ENCODE results near the gene ACOX1.

ACOX1 gene

DNA sequence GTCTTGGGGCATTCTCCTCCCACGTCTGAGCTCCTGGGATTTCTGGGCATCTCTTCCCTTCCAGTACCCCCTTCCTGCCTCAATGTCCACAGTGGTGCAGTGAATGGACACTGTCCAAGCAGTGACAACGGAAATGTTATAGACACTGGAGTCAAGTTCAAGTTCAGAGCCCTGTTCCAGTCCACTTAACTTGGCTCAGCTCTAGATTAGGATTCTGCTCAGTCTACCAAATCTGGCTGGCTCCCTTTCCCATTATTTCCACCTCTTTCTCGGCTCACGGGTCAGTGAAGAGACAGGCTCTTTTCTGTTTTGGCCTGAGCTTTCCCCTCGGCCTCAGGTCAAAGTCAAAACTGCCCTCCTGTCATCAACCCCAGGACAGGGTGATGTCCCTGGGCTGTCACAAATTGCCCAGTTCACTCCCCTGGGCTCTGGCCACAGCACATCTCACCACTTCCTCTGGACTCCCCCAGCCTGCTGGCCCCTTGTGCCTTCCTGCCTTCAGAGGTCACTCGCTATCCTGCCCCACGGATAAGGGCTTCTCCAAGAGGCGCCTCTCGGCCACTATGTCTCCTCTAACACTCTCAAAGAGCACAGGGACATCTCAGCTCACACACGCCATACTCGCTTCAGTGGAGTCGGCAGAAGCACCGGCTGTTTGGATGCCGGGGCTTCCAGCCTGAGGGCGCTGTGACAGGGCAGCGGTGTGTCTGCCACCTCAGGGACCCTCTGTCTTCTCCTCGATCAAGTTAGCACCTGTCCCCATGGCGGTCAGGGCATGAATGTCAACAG, 56.6 kb downstream of the ACOX1 start:
- Mint-ChIP-seq H3K27ac (no peak overlapping the region), H3K36me3 (ENCODE audit: low read depth) (no peaks in the 10 kb centered on the region), H3K9me3 (no peaks in the 10 kb centered on the region), H3K4me3 (no peak overlapping the region), H3K27me3 (no peaks in the 10 kb centered on the region), H3K4me1 (ENCODE audit: low read depth) (peaks cover 8% of the 10 kb centered on the region)
- intact Hi-C loops (cut with micrococcal nuclease): no loop called here

DNA sequence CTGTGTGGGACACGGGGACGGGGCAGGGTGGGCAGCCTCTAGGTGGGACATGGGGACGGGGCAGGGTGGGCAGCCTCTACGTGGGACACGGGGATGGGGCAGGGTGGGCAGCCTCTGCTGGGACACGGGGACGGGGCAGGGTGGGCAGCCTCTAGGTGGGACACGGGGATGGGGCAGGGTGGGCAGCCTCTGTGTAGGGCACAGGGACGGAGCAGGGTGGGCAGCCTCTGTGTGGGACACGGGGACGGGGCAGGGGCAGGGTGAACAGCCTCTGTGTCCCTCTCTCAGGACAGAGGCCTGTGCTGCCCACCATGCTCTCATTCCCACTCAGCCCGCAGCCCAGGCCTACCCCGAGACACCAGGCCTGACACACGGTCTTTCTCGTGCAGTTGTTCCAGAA, 57.4 kb downstream of the ACOX1 start:
- H3K4me3 Mint-ChIP-seq: no peak overlapping the region
- peaks cover under 1% of the 10 kb centered on the region for H3K4me1 Mint-ChIP-seq (ENCODE audit: low read depth)
- intact Hi-C loops (cut with micrococcal nuclease): no loop called here
- H3K27ac Mint-ChIP-seq: no peak overlapping the region
- H3K36me3 Mint-ChIP-seq (ENCODE audit: low read depth): no peaks in the 10 kb centered on the region
- H3K27me3 Mint-ChIP-seq: no peaks in the 10 kb centered on the region
- no peaks in the 10 kb centered on the region for H3K9me3 Mint-ChIP-seq

DNA sequence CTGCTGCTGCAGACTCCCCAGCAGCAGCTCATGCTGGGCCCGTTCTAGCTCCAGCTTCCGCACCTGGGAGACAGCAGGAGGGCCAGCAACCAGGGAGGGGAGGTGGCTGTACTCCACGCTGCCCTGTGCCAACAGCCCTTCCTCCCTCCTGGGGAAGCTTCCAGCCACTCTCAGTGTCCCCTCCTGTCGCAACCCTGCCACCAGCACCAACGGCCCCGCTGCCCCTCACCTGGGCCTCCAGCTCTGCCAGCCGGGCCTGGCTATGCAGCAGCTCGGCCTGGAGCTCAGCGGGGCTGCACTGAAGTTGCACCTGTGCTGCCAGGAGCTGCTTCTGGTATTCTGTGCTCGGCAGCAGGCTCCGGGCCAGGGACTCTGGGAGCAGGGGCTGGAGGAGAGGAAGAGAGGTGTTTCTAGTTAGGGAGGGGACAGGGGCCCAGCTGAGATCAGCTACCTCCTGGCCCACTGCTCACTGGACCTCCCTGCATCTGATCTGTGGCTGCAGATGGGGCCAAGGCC, 58.9 kb downstream of the ACOX1 start:
- Mint-ChIP-seq H3K9me3 (no peaks in the 10 kb centered on the region), H3K4me3 (no peak overlapping the region), H3K36me3 (ENCODE audit: low read depth) (no peaks in the 10 kb centered on the region), H3K4me1 (ENCODE audit: low read depth) (no peaks in the 10 kb centered on the region), H3K27ac (no peak overlapping the region), H3K27me3 (no peaks in the 10 kb centered on the region)
- intact Hi-C loops (cut with micrococcal nuclease): no loop called here

DNA sequence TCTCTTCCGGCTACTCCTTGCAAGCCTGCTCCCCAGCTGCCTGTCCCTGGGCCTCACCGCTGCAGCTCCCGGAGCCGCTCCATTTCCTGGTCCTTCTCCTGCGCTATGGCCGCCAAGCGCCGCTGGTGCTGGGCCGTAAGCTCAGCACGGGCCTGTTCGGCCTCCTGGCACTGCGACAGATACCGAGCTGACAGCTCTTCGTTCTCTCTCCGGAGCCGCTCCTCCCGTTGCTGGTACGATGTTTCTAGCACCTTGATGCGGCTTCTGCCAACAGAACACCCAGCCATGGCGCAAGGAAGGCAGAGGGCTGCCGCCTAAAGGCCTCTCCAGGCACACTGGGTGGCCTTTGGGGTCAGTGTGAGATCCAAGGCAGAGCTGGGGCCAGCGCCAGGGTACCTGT, 59.4 kb downstream of the ACOX1 start:
- intact Hi-C loops (cut with micrococcal nuclease): no loop called here
- H3K4me1 Mint-ChIP-seq (ENCODE audit: low read depth): no peaks in the 10 kb centered on the region
- no peak overlapping the region for H3K4me3 Mint-ChIP-seq
- peaks cover 4% of the 10 kb centered on the region for H3K36me3 Mint-ChIP-seq (ENCODE audit: low read depth)
- no peak overlapping the region for H3K27ac Mint-ChIP-seq
- no peaks in the 10 kb centered on the region for H3K9me3 Mint-ChIP-seq
- no peaks in the 10 kb centered on the region for H3K27me3 Mint-ChIP-seq

DNA sequence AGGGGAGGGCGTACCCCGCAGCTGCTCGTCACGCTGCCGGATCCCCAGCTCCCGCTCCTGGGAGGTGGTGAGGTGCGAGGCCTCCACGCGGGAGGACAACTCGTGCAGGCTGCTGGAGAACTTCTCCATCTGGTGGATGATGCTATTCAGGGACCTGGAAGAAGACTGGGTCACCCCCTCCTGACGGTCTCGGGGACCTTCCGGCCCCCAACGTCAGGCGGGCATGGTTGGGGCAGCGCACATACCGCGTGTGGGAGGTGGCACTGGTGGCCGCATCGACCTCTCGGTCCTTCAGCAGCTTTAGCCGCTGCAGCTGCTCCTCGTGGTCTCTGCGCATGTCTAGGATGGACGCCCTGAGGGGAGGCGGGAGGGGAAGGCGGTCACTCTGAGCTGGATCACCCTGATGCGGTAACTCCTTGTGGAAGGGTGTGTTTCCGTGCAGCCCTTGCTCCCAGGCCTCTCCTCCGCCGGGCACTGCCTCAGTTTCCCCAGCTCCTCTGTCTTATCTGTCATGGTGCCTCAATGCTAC, 61.0 kb downstream of the ACOX1 start:
- Mint-ChIP-seq H3K27ac (no peak overlapping the region), H3K36me3 (ENCODE audit: low read depth) (peaks cover 5% of the 10 kb centered on the region), H3K4me3 (no peak overlapping the region), H3K27me3 (no peaks in the 10 kb centered on the region), H3K4me1 (ENCODE audit: low read depth) (no peaks in the 10 kb centered on the region), H3K9me3 (no peaks in the 10 kb centered on the region)
- intact Hi-C loops (cut with micrococcal nuclease): no loop called here

DNA sequence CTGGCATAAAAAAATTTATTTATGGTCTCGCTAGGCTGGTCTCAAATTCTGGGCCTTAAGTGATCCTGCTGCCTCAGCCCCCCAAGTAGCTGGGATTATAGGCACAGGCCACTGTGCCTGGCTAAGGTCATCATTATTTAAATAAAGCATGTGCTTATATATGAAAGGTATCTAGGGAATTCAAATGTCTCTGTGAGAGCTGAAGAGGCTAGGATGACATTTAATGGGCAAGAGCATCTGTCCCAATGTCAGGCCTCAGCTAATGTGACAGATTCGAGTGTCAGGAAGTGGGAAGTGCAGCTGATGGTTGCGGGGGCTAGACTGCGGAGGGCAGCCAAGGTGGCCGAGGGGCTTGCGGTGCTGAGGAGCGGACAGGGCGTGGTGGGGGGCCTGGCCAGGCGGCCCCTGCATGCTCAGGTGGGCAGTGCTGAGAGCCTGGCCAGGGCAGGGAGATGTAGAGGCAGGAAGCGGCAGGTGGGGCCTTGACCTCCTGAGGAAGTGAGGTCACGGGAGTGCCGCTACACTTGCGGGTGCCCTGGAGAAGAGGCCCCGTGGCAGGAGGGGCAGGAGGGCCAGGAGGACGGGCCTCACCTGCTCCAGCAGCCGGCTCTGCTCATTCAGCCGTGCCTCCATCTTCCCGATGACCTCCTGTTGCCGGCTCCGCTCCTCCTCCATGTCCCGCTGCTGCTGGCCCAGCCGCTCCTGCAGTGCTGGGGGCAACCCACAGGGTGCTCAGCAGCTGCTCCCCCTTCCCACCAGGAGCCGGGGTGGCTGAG, 61.6 kb downstream of the ACOX1 start:
- H3K4me3 Mint-ChIP-seq: no peak overlapping the region
- no peaks in the 10 kb centered on the region for H3K27me3 Mint-ChIP-seq
- H3K9me3 Mint-ChIP-seq: no peaks in the 10 kb centered on the region
- intact Hi-C loops (cut with micrococcal nuclease): no loop called here
- H3K27ac Mint-ChIP-seq: no peak overlapping the region
- no peaks in the 10 kb centered on the region for H3K4me1 Mint-ChIP-seq (ENCODE audit: low read depth)
- peaks cover 5% of the 10 kb centered on the region for H3K36me3 Mint-ChIP-seq (ENCODE audit: low read depth)

DNA sequence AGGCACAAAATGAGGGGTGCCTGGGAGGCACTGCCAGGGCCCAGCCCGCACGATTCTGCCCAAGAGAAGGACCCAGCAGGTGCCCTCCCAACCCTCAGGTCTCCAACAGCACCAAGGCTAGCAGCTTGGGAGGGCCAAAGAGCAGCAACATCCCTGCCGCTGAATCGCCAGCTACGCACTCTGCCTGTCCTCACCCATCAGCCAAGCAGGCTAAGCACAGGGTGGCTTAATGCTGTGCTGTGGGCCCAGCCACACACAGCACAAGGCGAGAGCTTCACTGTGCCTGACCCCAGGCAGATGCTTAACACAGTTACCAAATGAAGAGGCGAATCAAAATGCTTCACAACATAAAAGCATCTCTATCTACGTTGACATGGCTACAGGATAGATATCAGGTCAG, 63.7 kb downstream of the ACOX1 start:
- Mint-ChIP-seq H3K4me3 (no peak overlapping the region), H3K27me3 (no peaks in the 10 kb centered on the region), H3K27ac (no peak overlapping the region), H3K36me3 (ENCODE audit: low read depth) (peaks cover 5% of the 10 kb centered on the region), H3K9me3 (no peaks in the 10 kb centered on the region), H3K4me1 (ENCODE audit: low read depth) (no peaks in the 10 kb centered on the region)
- intact Hi-C loops (cut with micrococcal nuclease): no loop called here

DNA sequence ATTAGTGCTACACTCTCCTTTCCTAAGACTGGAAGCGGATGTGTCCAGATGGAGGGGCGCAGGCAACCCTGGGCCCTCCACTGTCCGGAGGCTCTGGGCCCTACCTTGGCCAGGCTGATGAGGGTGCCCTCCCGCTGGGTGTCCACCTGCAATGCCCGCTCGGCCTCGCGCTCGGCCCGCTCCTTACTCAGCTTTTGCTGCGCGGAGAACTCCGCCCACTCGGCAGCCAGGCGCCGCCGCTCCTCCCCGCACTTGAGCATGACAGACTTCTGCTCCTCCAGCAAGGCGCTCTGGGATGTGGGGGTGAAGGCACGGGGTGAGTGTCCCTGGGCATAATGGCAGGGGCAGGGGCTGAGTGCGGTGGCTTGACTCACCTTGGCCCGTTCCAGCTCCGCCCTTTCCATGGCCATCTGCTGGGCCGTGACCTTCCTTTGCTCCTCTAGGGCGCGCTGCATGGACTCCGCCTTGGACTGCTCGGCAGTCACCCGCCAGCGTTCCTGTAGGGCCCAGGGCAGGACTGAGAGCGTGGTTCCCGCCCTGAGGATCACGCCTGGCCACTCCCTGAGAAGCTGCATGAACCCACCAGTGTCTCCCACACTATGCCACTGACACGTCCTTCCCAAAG, 64.2 kb downstream of the ACOX1 start:
- no peak overlapping the region for H3K4me3 Mint-ChIP-seq
- peaks cover 5% of the 10 kb centered on the region for H3K36me3 Mint-ChIP-seq (ENCODE audit: low read depth)
- no peaks in the 10 kb centered on the region for H3K4me1 Mint-ChIP-seq (ENCODE audit: low read depth)
- intact Hi-C loops (cut with micrococcal nuclease): no loop called here
- H3K27me3 Mint-ChIP-seq: peaks cover 2% of the 10 kb centered on the region
- H3K9me3 Mint-ChIP-seq: no peaks in the 10 kb centered on the region
- peak overlapping the region; percentile 2 for H3K27ac Mint-ChIP-seq

DNA sequence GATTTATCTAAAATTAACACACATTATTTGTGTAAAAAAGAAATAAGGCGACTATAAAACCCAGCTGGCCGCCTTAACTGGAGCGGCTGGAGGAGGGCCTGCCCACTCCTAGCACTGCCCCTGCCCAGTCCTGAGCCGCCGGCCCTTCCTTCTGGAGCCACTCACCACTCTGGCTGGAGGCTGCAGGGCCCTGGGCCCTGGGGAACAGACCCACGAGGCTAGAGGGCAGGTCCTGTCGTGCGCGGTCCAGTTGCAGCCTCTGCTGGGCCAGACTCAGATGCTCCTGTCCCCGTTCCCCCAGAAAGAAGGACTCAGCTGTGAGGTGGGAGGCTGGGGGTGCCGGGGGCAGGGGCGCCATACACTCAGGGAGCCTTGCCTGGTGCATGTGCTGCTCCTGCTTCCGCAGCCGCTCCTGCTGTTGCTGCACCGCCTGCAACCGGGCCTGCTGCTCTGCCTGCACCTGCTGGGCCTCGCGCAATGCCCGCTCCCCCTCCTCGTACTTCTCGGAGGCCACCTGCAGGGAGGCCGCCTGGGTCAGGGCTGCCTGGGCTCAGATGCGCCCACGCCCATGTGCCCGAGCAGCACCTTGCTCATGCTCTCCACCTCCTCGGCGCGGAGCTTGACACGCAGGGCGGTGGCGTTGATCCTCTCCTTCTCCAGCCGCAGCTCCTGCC, 65.3 kb downstream of the ACOX1 start:
- Mint-ChIP-seq H3K9me3 (no peaks in the 10 kb centered on the region), H3K4me3 (no peak overlapping the region), H3K36me3 (ENCODE audit: low read depth) (peaks cover 5% of the 10 kb centered on the region), H3K27me3 (peaks cover 2% of the 10 kb centered on the region), H3K27ac (peak overlapping the region; percentile 2), H3K4me1 (ENCODE audit: low read depth) (no peaks in the 10 kb centered on the region)
- intact Hi-C loops (cut with micrococcal nuclease): no loop called here

DNA sequence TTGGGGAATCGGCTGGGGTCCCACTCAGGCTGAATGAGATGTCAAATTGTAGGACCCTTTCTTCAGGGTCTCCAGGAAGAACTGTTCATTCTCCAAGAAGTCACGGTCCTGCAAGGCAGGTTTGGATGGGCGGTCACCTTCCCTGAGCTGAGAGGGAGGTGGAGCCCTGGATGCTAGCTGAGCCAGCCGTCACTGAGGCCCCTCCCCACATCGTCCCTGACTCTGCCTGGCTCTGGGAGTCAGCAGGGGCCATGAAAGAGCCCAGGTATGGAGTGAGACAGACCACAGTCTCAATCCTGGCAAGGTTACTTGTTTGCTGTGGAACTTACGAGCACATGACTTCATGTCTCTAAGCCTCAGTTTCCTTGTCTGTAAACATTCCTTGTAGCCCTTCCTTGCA, 68.3 kb downstream of the ACOX1 start:
- Mint-ChIP-seq H3K36me3 (ENCODE audit: low read depth) (peaks cover 5% of the 10 kb centered on the region), H3K9me3 (no peaks in the 10 kb centered on the region), H3K4me1 (ENCODE audit: low read depth) (peaks cover 6% of the 10 kb centered on the region), H3K27me3 (peaks cover 2% of the 10 kb centered on the region), H3K27ac (no peak overlapping the region), H3K4me3 (no peak overlapping the region)
- intact Hi-C loops (cut with micrococcal nuclease): no loop called here

DNA sequence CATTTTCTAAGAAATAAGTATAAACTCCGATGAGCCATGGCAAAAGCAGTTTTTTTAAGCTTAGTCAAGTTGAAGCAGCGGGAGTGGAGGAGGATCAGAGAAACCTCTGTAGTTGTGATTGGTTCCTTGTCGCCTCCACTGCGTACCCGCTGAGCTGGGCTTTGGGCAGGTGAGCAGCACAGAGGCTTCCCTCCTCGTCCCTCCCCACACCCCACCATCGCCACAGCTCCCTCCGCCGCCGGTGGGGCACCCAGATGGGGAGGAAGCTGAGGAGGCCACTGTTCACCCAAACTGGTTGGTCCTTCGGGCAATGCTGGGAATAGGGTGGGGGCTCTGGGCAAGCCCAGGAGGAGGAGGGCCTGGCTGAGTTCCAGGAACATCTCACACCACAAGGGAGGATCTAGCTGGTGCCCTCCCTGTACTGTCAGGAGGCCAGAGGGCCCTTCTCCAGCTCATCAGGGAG, 69.1 kb downstream of the ACOX1 start:
- Mint-ChIP-seq H3K27ac (no peak overlapping the region), H3K4me1 (ENCODE audit: low read depth) (peaks cover 10% of the 10 kb centered on the region), H3K27me3 (peaks cover 2% of the 10 kb centered on the region), H3K9me3 (no peaks in the 10 kb centered on the region), H3K4me3 (no peak overlapping the region), H3K36me3 (ENCODE audit: low read depth) (peaks cover 5% of the 10 kb centered on the region)
- intact Hi-C loops (cut with micrococcal nuclease): no loop called here

DNA sequence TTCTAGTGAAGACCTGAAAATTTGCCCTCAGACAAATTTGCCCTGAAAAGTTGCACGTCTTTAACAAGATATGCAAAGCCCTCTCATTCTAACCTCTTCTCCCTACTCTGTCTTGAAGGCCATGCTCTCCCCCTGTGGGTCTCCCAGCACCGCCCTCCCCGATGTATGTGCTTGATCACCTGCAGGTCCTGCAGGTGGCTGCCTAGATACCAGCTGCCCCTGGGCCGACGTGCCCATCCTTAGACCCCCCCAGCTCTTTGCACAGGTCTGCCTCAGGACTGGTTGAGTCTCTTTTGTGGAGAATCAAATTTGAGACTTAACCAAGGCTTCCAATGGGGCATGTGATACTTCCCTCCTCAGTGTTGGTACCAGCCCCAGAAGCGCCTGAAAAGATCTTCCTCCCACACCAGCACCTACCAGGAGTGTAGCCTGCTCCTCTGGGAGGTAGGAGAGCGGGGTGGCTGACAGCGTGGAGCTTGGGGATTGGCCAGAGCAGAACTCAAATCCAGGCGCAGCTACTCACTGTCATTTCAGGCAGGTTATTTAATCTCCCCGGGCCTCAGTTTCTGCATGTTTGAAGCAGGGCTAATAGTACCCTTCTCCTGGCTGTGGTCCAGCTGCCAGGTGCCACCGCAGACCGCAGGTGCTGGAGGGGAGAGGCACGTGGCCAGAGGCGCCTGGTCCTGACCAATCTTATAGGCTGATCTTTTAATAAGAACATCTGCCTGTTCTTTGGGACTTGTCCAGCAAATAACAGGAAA, 69.7 kb downstream of the ACOX1 start:
- H3K4me1 Mint-ChIP-seq (ENCODE audit: low read depth): peaks cover 10% of the 10 kb centered on the region
- no peak overlapping the region for H3K27ac Mint-ChIP-seq
- H3K4me3 Mint-ChIP-seq: no peak overlapping the region
- no peaks in the 10 kb centered on the region for H3K9me3 Mint-ChIP-seq
- H3K36me3 Mint-ChIP-seq (ENCODE audit: low read depth): peaks cover 8% of the 10 kb centered on the region
- H3K27me3 Mint-ChIP-seq: peaks cover 2% of the 10 kb centered on the region
- intact Hi-C loops (cut with micrococcal nuclease): no loop called here

DNA sequence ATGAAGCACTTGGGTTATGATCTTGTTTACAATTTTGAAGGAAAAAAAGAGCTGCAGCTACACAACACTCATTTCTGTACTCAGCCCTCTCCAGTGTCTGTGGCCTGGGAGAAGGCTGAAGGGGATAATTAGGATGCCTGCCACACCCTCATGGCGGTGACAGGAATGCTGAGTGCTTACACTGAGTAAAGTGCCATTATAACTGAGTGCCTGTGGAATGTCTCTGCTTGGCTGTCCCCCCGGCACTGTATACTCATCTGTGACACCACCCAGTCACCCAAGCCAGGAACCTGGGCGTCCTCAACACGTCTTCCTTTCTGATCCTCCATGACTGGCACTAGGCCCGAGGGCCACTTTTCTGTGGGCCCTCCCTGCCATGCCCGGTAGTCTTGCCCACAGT, 70.8 kb downstream of the ACOX1 start:
- Mint-ChIP-seq H3K9me3 (no peaks in the 10 kb centered on the region), H3K36me3 (ENCODE audit: low read depth) (peaks cover 9% of the 10 kb centered on the region), H3K4me3 (no peak overlapping the region), H3K4me1 (ENCODE audit: low read depth) (peaks cover 15% of the 10 kb centered on the region), H3K27ac (no peak overlapping the region), H3K27me3 (peaks cover 2% of the 10 kb centered on the region)
- intact Hi-C loops (cut with micrococcal nuclease): no loop called here

Measured in dendritic cell treated with granulocyte-macrophage colony-stimulating factor and Interleukin-4, amounts not matched to agents 40 ng/mL and 50 ng/mL, for 4 days (primary cell).